GM21528 (cell line): ENCODE results near the gene PDCD1LG2.
"Not testable (repeated sequence)": the region's sequence is repeated elsewhere in the genome, so short reads cannot be mapped to it uniquely, and the experiment has no call there.

ENCODE experiments used
- ATAC-seq: cut with Tn5 transposase; IDR thresholded peaks from one replicate; pipeline ENCODE4 v1.9.1; 2021; ENCODE audit warnings: mild to moderate bottlenecking, moderate library complexity; ENCODE audit not compliant: unreplicated experiment, low FRiP score

Gene PDCD1LG2

GRCh38 chr9:5510360-5510931 is at the start of gene PDCD1LG2:
TSS of gene PDCD1LG2 (plus strand) at chr9:5510531. CDS start at chr9:5522547, 12,016 bp downstream.
- ATAC-seq = peak; percentile 66

- not testable (repeated sequence) for ATAC-seq
Measured at GRCh38 chr9:5464831-5465330, 45.5 kb upstream of the PDCD1LG2 start.

- no peak for ATAC-seq
Measured at GRCh38 chr9:5466005-5466404, 44.3 kb upstream of the PDCD1LG2 start.

- ATAC-seq = no peak
Measured at GRCh38 chr9:5466766-5467165, 43.6 kb upstream of the PDCD1LG2 start.

- no peak for ATAC-seq
Measured at GRCh38 chr9:5468850-5469249, 41.5 kb upstream of the PDCD1LG2 start.

GRCh38 chr9:5470122-5470521 is 40.2 kb upstream of the PDCD1LG2 start:
- ATAC-seq = no peak

- no peak for ATAC-seq
Measured at GRCh38 chr9:5470816-5471215, 39.5 kb upstream of the PDCD1LG2 start.

- not testable (repeated sequence) for ATAC-seq
Measured at GRCh38 chr9:5475611-5476010, 34.7 kb upstream of the PDCD1LG2 start.

GRCh38 chr9:5478206-5478605 is 32.1 kb upstream of the PDCD1LG2 start:
- ATAC-seq = no peak

- ATAC-seq = no peak
Measured at GRCh38 chr9:5479994-5480694, 30.2 kb upstream of the PDCD1LG2 start.

- no peak for ATAC-seq
Measured at GRCh38 chr9:5480919-5481318, 29.4 kb upstream of the PDCD1LG2 start.

- no peak for ATAC-seq
Measured at GRCh38 chr9:5481322-5482040, 28.9 kb upstream of the PDCD1LG2 start.

GRCh38 chr9:5482194-5482593 is 28.1 kb upstream of the PDCD1LG2 start:
- ATAC-seq = no peak

- ATAC-seq = no peak
Measured at GRCh38 chr9:5483306-5483705, 27.0 kb upstream of the PDCD1LG2 start.

- ATAC-seq = no peak
Measured at GRCh38 chr9:5485378-5486085, 24.8 kb upstream of the PDCD1LG2 start.

- ATAC-seq = no peak
Measured at GRCh38 chr9:5486988-5487387, 23.3 kb upstream of the PDCD1LG2 start.

GRCh38 chr9:5488221-5489008 is 21.9 kb upstream of the PDCD1LG2 start:
- no peak for ATAC-seq

- ATAC-seq = no peak
Measured at GRCh38 chr9:5489630-5490490, 20.5 kb upstream of the PDCD1LG2 start.
